GM19463 (cell line): ENCODE results near the gene MACROD2.
"Not testable (repeated sequence)": the region's sequence is repeated elsewhere in the genome, so short reads cannot be mapped to it uniquely, and the experiment has no call there.

ENCODE experiments used
- ATAC-seq: cut with Tn5 transposase; IDR thresholded peaks from one replicate; pipeline ENCODE4 v1.9.1; 2021; ENCODE audit warnings: mild to moderate bottlenecking, moderate library complexity; ENCODE audit not compliant: unreplicated experiment

MACROD2 gene

DNA sequence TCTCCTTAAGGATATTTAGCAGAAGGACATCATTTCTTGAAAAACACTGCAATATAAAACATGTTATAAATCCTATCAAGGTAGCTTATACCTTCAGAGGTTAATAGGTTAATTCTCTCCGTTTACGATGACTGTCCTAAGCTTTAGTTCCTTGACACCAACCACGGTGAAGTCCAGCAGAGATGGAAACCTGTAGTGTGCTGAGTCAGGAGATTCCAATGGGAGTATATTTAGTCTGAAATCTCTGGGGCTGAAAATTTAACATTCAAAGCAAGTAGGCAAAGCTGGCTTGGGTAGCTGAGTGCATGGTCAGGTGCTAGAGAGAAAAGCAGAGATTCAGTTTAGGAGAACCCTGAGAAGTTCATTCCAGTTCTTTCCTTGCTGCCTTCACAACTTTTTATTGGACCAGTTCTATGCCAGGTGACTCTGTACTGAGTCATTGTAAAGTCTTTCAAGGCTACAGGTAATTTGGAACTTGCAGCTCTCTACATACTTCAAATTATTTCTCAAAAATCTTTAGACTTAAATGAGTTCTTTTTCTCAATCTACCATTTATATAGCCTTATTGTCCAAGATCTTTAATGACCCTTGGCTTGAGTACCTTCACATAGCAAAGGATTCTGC, 1351.5 kb downstream of the MACROD2 start:
- no peak for ATAC-seq

DNA sequence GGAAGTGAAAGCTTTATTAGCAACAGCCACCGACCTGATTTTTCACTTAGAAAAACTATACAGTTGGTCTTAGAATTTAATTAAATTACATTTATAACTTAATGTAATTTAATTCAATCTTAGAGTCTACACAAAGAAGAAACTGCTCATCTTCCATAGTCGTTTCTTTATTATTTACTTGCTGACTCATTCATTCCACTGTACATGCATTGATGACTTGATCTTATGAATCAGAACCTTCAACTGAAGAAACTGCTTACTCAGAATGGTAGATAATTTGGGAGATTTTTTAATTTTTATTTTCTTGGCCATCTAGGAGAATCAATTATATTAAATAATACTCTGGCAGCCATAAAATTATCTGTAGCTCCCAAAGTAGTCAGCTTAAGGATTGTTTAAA, 1363.7 kb downstream of the MACROD2 start:
- ATAC-seq, result no peak

DNA sequence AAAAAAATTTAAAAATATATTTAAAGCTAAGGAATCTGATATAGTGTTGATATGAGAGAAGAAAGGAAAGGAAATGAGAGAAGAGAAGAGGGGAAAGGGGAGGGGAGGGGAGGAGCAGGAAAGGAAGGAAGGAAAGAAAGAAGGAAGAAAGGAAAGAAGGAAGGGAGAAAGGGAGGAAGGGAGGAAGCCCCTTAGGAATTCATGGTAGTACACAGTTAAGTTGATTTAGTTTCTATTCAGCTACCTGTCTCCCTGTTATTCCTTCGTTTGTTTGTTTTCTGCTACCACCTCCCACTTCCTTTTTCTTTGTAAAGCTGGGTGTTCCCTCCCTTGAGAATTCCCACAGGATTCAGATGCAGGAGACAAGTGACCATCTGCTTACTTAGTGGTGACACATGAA, 1367.5 kb downstream of the MACROD2 start:
- ATAC-seq, result no peak

DNA sequence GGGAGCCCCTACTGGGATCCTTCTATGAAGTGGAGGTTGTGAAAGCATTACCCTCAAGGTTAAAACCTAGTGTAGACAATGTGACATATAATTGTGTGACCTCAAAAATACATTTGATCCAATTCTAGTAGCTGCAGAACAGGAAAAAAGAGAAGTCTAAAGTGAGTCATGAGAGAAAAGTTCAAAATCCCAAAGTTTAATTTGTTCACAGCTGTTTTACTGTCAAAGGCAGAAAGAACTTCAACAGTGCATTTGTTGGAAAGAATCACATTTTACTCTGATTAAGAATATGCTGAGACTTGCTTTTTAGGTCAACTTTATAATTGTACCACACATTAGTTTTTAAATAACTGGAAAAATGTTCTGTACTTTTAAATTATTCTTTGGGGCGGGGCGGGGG, 1369.5 kb downstream of the MACROD2 start:
- ATAC-seq, result no peak

DNA sequence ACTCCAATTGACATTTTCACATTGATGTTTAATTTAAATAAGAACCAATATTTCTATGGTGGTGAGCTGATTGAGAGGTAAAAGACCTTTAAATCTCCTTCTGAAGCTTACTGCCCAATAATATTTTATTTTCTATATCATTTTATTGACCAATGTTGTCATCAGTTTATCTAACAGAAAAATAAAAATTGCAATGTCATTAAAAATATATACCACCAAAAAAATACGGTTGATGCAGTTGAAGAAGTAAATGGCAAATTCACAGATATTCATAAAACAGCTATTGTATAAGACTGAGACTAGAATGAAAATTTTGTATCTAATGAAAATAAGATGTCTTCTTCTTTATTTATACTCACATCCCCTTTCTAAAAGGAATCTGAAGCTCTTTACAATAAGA, 1375.1 kb downstream of the MACROD2 start:
- no peak for ATAC-seq

DNA sequence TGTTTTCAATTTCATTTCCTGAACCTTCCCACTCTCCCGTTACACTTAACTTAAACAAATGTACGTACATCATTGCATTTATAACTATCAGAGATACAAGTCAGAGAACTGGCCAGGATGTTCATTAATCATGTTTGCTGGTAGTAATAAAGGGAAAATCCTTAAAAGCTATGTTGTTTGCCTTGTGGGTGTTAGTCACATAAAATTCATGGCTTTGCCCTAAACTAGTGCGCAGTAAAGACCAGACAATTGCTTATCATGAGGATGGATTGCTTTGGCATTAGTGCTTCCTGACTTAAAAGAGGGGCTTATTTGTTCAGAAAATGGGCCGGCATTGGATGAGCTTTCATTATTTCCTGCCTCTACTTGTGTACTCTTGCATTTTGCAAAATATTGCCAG, 1379.4 kb downstream of the MACROD2 start:
- ATAC-seq, result no peak

DNA sequence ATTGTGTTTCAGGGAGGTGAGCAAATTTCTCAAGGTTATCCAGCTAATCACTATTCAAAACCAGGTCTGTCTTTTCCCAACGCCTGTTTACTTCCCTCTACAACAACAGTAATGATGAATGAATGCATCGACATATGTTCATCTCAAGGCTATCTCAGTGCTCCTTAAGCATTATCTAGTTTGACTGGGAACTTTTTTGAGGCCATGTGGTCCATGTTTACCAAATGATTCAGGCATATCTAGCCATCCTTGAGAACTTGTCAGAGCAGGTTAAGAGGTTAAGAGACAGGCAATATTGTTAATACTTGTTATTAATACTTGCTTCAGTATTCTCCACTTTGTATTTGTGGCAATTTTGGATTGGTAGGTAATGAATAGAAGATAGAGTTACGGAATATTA, 1380.5 kb downstream of the MACROD2 start:
- no peak for ATAC-seq

DNA sequence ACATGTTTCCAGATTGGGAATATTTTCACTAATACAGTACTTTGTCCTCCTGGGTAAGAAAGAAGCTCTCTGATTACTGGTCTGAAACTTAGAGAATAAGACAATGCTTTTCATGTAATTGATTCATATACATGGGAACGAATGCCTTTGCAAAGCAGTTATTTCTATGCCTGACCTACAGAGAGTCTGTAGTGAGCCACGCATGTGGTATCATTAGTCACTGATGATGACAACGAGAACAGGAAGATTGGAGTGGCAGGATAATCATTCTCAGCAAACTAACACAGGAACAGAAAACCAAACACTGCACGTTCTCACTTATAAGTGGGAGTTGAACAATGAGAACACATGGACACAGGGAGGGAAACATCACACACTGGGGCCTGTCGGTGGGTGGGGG, 1382.3 kb downstream of the MACROD2 start:
- not testable (repeated sequence) for ATAC-seq

DNA sequence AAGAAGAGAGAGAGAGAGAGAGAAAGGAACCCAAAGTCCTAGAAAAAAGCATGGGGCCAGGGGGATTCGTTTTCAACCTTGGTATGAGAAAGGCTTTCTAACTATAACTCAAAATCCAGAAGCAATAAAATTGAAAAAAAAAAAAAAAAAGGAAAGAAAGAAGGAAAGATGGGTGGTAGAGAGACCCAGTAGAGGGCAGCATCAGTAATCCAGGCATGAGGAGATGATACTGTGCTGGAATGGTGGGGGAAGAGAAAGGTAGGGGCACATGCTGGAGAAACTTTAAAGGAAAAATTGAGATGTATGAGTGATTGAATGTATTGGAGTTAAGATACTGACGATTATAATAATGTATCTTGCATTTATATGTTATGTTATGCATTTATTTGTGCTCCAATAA, 1382.8 kb downstream of the MACROD2 start:
- no peak for ATAC-seq

DNA sequence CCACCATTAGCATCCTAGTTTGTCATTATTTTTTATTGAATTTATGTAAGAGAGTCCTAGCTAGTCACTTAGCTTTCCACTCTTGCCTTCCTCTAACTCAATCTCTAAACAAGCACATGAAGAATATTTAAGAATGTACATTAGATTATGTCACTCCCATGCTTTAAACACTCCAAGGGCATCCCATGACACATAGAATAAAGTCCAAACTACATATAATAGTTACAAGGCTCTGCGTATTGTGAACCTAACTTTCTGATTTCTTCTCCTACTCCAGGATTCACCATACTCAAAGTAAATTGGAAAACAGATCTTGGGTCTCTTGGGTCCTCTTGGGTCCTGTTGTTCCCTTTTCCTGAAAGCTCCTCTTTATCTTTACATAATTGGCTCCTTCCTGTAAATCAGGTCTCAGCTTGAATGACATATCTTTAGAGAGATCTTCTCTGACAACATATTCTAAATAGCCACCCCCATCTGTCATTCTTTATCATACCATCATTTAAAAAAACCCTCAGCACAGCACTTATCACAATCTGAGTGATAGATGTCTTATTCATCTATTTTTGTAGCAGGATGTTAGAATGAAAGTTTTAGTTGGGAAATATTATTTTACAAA, 1384.5 kb downstream of the MACROD2 start:
- no peak for ATAC-seq

DNA sequence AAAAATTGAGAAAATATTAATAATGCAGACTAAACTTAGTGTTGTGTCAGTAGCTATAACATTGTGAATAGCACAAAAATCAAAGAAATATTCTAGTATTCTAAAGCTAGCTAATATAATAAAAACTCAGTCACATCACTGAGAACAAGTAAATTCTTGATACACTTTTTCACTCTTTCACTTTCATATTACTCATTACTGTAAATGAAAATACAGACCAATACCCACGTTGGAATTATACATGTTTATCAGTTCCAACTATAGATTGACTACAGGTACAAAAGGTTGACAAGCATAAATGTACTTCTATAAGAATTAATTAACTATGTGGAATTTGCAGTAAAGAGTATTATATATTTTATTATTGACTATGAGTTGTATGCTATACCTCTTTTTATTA, 1385.5 kb downstream of the MACROD2 start:
- ATAC-seq, result no peak

DNA sequence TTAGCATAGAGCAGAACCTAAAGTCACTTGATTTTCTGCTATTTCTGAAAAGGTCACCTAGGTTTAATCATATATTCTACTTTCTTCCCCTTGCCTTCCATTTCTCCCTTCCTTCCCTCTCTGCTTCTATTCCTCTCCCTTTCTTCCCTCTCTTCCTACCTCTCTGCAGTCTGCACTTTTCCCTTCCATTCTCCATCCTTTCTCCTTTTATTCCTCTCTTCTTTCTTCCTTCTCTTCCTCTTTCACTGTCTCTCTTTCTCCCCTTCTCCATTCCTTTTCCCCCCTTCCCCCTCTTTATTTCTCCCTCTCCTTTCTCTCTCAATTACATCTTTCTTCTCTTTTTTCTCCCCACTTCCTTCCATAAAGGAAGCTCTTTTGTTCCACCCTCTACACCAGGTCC, 1391.9 kb downstream of the MACROD2 start:
- no peak for ATAC-seq

DNA sequence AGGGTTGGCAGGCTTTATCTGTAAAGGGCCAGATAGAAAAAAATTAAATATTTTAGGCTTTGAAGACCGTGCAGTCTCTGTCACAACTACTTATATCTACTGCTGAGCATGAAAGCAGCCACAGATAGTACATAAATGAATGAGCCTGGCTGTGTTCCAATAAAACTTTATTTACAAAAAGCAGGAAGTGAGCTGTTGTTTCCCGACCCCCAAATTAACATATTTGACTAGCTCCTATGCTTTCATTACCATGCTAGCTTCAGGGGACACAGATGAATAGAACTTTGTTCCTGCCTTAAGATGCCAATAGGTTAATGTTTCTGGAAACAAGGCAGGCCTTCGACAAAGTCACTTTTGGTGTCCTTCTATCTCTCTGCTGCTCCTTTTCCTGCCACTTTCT, 1400.1 kb downstream of the MACROD2 start:
- ATAC-seq, result no peak

DNA sequence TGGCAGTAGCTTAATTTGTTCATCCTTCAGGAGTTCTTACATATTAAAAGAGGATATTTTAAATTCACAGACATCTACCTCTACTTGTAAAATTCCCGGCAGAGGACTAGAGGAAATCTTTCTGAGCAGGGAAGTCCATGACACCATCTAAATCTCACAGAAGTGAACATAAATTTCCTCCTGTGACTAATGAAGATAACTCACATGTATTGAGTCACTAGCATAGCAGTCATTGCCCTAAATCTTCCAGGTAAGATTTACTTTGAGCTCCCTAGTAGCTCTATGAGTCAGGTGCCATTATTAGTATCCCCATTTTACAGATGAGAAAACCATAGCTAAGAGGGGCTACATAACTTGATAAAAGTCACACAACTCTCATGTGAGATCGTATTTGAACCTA, 1400.7 kb downstream of the MACROD2 start:
- ATAC-seq, result no peak

DNA sequence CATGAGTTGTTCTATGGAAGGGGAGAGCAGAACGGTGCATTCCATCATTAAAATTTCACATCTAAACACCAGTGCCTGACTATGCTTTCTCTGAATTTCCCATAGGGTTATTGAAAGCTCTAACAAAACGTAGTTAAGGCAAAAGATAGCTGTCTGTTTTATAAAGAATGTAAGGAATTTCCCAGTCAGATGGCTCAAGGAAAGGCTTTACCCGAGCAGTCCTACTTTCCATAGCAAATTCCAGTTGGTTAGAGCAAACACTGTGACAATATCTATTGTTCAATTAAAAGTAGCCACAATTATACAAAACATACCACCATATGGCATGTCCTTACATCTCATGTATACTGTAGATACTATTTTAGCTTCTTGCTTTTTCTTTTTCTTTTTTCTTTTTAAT, 1401.6 kb downstream of the MACROD2 start:
- no peak for ATAC-seq

DNA sequence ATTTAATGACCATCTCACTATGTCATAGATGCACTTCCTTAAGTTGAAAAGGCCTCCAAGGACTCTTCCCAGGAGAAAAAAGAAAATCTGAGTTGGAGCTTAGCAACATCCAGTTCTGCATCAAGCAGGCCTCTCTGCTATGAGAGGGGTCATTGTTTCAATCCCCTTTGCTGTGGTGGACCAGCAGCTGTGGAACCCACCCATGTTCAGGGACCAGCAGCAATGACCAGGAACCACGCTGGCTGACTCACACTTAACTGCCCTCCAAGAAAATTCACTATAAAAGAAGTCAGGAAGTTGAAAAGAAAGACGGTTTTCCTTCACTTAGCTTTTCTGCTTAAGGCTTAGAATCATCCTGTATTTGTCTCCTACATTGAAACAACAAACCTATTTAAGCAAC, 1404.5 kb downstream of the MACROD2 start:
- ATAC-seq, result no peak

DNA sequence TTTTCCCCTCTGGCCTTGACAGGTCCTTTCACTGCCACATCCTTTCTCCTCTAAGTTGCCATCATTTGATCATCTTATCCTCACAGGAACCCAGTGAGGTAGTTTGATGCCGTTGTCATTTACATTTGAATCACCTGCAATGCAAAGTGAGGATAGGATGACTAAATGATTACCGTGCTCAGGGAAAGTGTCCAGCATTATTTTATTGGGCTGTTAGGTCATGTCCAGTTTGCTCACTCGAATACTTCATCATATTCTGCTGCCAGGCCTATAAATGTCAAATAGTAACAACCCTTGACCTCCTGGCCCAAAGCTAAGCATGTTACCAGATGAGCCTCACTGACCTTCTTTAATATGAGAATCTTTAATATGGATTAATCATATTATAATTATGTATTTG, 1410.8 kb downstream of the MACROD2 start:
- ATAC-seq, result no peak

DNA sequence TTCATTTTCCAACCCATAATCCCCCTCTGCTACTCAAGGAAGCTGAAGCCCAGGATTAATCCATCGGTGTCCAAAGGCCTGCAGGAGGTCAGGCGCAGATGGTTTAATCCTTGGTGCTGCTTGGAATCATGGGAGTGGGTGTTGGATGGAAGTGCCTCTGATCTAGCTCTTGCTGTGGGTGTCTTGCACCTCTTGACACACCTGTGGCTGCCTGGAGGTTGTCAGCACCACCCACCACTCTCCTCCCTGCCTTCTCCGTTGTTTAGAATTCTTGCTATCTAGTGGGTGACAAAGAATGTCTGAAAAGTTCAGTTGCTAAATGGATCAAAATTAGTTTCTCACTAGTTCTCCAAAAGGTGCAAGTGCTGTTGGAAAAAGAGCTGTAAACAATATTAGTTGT, 1416.5 kb downstream of the MACROD2 start:
- ATAC-seq, result no peak

DNA sequence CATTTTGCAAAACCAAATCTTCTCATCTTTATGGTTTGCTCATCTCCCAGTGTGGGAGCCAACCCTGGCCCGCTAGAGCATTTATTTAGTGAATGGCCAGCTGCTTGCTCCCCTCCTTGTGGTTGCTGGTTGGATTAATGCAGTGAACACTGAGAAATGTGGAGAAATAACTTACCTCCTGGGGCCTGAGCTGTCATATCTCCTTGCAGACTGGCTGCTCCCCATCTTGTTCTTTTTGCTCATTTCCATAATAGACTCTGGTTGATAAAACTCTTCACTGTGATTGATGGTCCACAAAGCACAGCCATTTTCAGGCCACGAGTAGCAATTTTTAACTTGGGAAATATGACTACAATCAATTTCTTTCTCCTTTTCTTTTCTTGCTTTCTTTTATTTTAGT, 1420.6 kb downstream of the MACROD2 start:
- ATAC-seq, result no peak

DNA sequence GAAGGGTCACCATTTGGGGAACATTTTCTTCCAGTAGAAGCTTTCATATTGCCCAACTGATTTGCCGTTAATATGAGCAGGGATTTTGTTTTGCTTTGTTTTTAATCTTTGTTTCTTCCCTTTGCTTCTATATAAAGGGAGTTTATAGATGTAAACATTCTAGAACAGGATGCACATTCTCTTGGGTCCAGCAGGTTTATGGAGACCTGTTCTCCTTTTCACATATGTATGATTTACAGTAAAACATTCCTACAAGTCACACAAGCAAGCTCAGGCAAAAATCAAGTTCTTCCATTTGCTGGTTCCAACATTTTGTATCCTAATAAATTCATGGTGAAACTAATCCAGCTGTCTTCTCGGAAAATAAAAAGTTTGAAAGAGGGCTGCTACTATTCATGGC, 1424.5 kb downstream of the MACROD2 start:
- ATAC-seq, result no peak

DNA sequence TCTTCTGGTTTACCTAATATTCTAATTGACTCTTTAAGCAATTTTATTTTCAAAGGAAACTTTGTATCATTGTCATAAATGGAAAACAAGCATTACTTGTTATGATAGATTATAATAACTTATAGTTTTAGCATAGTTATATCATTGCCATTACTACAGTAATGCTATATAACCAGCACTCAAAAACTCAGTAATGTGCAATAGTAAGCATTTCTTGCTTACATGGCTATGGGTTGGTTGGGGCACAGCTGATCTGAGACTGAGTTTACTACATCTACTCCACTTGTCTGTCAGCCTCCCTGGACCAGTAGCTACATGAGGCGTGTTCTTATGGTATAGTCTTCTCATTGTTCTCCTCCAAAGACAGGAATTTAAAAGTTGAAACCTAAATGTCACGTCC, 1427.7 kb downstream of the MACROD2 start:
- no peak for ATAC-seq

DNA sequence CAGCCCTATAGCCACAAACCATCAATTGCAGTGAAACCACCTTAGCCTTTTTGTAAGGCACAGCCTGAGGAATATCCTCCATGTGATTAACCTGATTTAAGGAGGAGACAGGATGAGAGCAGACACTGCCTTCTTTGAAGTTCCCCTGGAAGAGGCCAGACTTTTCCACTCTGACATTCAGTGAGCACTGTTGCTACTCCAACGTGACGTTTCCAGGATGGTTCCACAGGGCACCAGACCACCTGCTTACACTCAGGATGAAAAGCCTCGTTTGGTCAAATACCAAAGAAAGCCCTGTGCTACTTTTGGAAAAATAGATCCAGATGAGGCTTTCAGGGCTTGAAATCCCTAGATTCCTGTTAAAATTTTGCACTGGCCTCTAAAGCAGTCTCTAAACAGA, 1444.2 kb downstream of the MACROD2 start:
- ATAC-seq, result no peak
